A549 (cell line): ENCODE data around the gene GNE. TPM values are rescaled to one million over a fixed set of nuclear protein-coding genes. Genes with fewer than 3 reads are reported as not detected.

Source experiments
- ATAC-seq, 2 experiments: fragments of 200-7000 bp in 1 of 2; fragments of >200 bp in 1 of 2; cut with Nextera tagmentation in 1 of 2; cut with Tn5 transposase in 1 of 2; 3 replicates each; pipeline versions ENCODE4 v1.8.0 to v1.9.1; 2018 to 2020; ENCODE audit warnings: mild to moderate bottlenecking in 1 of 2, moderate library complexity in 1 of 2
- CTCF ChIA-PET: fragments of 300-600 bp; sonication (Branson Sonifier 250); formaldehyde crosslinking; extraction: SDS; loops from one replicate; lab custom pipeline; 2021; ENCODE audit warnings: antibody characterized with exemption, inconsistent platforms; lab: Yijun Ruan, JAX
- POLR2A ChIA-PET: fragments of 350-600 bp; formaldehyde crosslinking; extraction: SDS; loops from one replicate; lab custom pipeline; 2021; ENCODE audit warnings: antibody characterized with exemption, inconsistent platforms; lab: Yijun Ruan, JAX
- DNase-seq, 2 experiments: peaks; one replicate each; pipeline versions ENCODE4 v3.0.0 to v3.0.0-alpha.2; 2011 to 2016; ENCODE audit warnings: low read depth in 1 of 2, low spot score in 1 of 2
- FAIRE-seq: peaks from 2 replicates; lab custom pipeline; 2011; peaks lifted over from hg19 to GRCh38; lab: Jason Lieb, UNC
- H3K27ac ChIP-seq, 2 experiments: fragments of >200 bp; sonication (Bioruptor Twin); formaldehyde crosslinking; 3 replicates each; pipeline ENCODE4 v1.5.1; 2016 to 2017
- H3K4me1 ChIP-seq: fragments of >200 bp; sonication (Bioruptor Twin); formaldehyde crosslinking; 3 replicates; pipeline ENCODE4 v1.6.1; 2016
- H3K4me2 ChIP-seq: fragments of >200 bp; sonication (Bioruptor Twin); formaldehyde crosslinking; 3 replicates; pipeline ENCODE4 v1.6.1; 2016
- H3K4me3 ChIP-seq: fragments of >200 bp; sonication (Bioruptor Twin); formaldehyde crosslinking; 3 replicates; pipeline ENCODE4 v1.5.1; 2016
- H3K9me3 ChIP-seq: fragments of >200 bp; sonication (Bioruptor Twin); formaldehyde crosslinking; 3 replicates; pipeline ENCODE4 v1.6.1; 2016
- BHLHE40 ChIP-seq: IDR thresholded peaks from 2 replicates; pipeline ENCODE4 v1.6.1; 2012; ENCODE audit warnings: low read depth, low read length, inconsistent platforms
- CBX2 ChIP-seq: fragments of 200-600 bp; sonication (generic); IDR thresholded peaks from 2 replicates; pipeline ENCODE4 v1.6.1; 2016; ENCODE audit warnings: low read depth, mild to moderate bottlenecking, borderline replicate concordance
- CBX8 ChIP-seq: fragments of 200-600 bp; sonication (generic); IDR thresholded peaks from 2 replicates; pipeline ENCODE4 v1.6.1; 2016
- CEBPB ChIP-seq, 2 experiments: fragments of >200 bp in 1 of 2; sonication (Bioruptor Twin) in 1 of 2; formaldehyde crosslinking in 1 of 2; IDR thresholded peaks; 2 replicates each; pipeline ENCODE4 v1.6.1; 2012 to 2016
- CHD2 ChIP-seq: fragments of 150-350 bp; IDR thresholded peaks from 2 replicates; pipeline ENCODE4 v1.6.1; 2014; ENCODE audit warnings: low read length; ENCODE audit not compliant: partially characterized antibody
- CHD4 ChIP-seq: fragments of 200-600 bp; sonication (generic); IDR thresholded peaks from 2 replicates; pipeline ENCODE4 v1.6.1; 2016; ENCODE audit warnings: antibody characterized with exemption, mild to moderate bottlenecking, borderline replicate concordance
- CTCF ChIP-seq: fragments of >200 bp; sonication (Bioruptor Twin); formaldehyde crosslinking; IDR thresholded peaks from 3 replicates; pipeline ENCODE4 v1.5.1; 2016
- E2F6 ChIP-seq: IDR thresholded peaks from 2 replicates; pipeline ENCODE4 v1.6.1; 2012; ENCODE audit warnings: low read depth, borderline replicate concordance
- EP300 ChIP-seq, 2 experiments: fragments of >200 bp; sonication (Bioruptor Twin); formaldehyde crosslinking; IDR thresholded peaks; 2 replicates in 1 of 2; 3 replicates in 1 of 2; pipeline ENCODE4 v1.6.1; 2016 to 2017
- FOSB ChIP-seq: fragments of 250-450 bp; sonication (Bioruptor Pico); IDR thresholded peaks from 2 replicates; pipeline ENCODE4 v1.5.0; 2020; ENCODE audit warnings: mild to moderate bottlenecking, moderate library complexity
- FOXS1 ChIP-seq: fragments of 250-450 bp; sonication (Bioruptor Pico); IDR thresholded peaks from 2 replicates; pipeline ENCODE4 v1.5.0; 2020; ENCODE audit warnings: mild to moderate bottlenecking, moderate library complexity
- KDM1A ChIP-seq: fragments of 200-600 bp; sonication (generic); IDR thresholded peaks from 2 replicates; pipeline ENCODE4 v1.6.1; 2016; ENCODE audit warnings: low read depth, mild to moderate bottlenecking
- MAFK ChIP-seq: fragments of 450-650 bp; IDR thresholded peaks from 2 replicates; pipeline ENCODE4 v1.6.1; 2014; ENCODE audit not compliant: partially characterized antibody
- MAX ChIP-seq: IDR thresholded peaks from 2 replicates; pipeline ENCODE4 v1.6.1; 2012
- MAZ ChIP-seq: fragments of 150-350 bp; IDR thresholded peaks from 2 replicates; pipeline ENCODE4 v1.6.1; 2014; ENCODE audit warnings: antibody characterized with exemption, low read depth, low read length, borderline replicate concordance
- NFE2L2 ChIP-seq: fragments of 150-350 bp; conservative IDR thresholded peaks from 2 replicates; pipeline ENCODE4 v1.6.1; 2014; ENCODE audit warnings: low read length
- NPAS2 ChIP-seq: fragments of 250-450 bp; sonication (Bioruptor Pico); IDR thresholded peaks from 2 replicates; pipeline ENCODE4 v1.8.0; 2022; ENCODE audit warnings: mild to moderate bottlenecking, moderate library complexity, borderline replicate concordance
- NR3C1 ChIP-seq: fragments of >200 bp; sonication (Bioruptor Twin); formaldehyde crosslinking; IDR thresholded peaks from 3 replicates; pipeline ENCODE4 v1.6.1; 2017
- POLR2A ChIP-seq: IDR thresholded peaks from 2 replicates; pipeline ENCODE4 v1.6.1; 2012; ENCODE audit warnings: mild to moderate bottlenecking, low read length
- RARB ChIP-seq: fragments of 250-450 bp; sonication (Bioruptor Pico); IDR thresholded peaks from 2 replicates; pipeline ENCODE4 v1.8.0; 2021; ENCODE audit warnings: mild to moderate bottlenecking, moderate library complexity
- RCOR1 ChIP-seq: fragments of 150-350 bp; IDR thresholded peaks from 2 replicates; pipeline ENCODE4 v1.6.1; 2014; ENCODE audit warnings: antibody characterized with exemption, low read length, low read depth
- REST ChIP-seq: fragments of 200-600 bp; sonication (generic); IDR thresholded peaks from 2 replicates; pipeline ENCODE4 v1.6.1; 2016; ENCODE audit warnings: antibody characterized with exemption, mild to moderate bottlenecking, moderate library complexity
- RFX5 ChIP-seq: fragments of 450-650 bp; IDR thresholded peaks from 2 replicates; pipeline ENCODE4 v1.7.1; 2014; ENCODE audit warnings: antibody characterized with exemption, mild to moderate bottlenecking, moderate library complexity
- RNF2 ChIP-seq: fragments of 200-600 bp; sonication (generic); IDR thresholded peaks from 2 replicates; pipeline ENCODE4 v1.6.1; 2016; ENCODE audit warnings: low read depth, mild to moderate bottlenecking, antibody characterized with exemption, moderate library complexity, borderline replicate concordance
- SREBF2 ChIP-seq: fragments of 450-650 bp; IDR thresholded peaks from 2 replicates; pipeline ENCODE4 v1.6.1; 2014; ENCODE audit warnings: mild to moderate bottlenecking, moderate library complexity
- TFCP2L1 ChIP-seq: fragments of 250-450 bp; sonication (Bioruptor Pico); IDR thresholded peaks from 2 replicates; pipeline ENCODE4 v1.5.0; 2021; ENCODE audit warnings: mild to moderate bottlenecking
- TP53 ChIP-seq: fragments of 250-450 bp; sonication (Bioruptor Pico); IDR thresholded peaks from 2 replicates; pipeline ENCODE4 v1.5.0; 2021; ENCODE audit warnings: mild to moderate bottlenecking, moderate library complexity
- ZNF302 ChIP-seq: fragments of 250-450 bp; sonication (Bioruptor Pico); IDR thresholded peaks from 2 replicates; pipeline ENCODE4 v1.9.0; 2021; ENCODE audit warnings: inconsistent platforms, mild to moderate bottlenecking, moderate library complexity
- ZSCAN20 ChIP-seq: fragments of 250-450 bp; sonication (Bioruptor Pico); IDR thresholded peaks from 2 replicates; pipeline ENCODE4 v1.8.0; 2022; ENCODE audit warnings: mild to moderate bottlenecking, moderate library complexity
- WGBS: methylation state at CpG from one replicate; pipeline ENCODE4 v1.1.6; 2017; ENCODE audit errors: missing lambda C conversion rate; 5-methylcytosine and 5-hydroxymethylcytosine counted together
- polyA plus RNA-seq, 4 experiments: library from polyadenylated mRNA; depleted of rRNA in 3 of 4; stranded (reverse); fragments of >200 nt; fragmentation: RNase III in 1 of 4; extraction: RNeasy Plus Mini Kit Qiagen cat#74134 plus additional on column Dnase treatment in 1 of 4; gene quantifications; 2 replicates in 3 of 4; 3 replicates in 1 of 4; pipeline ENCODE4 v1.2.3, GENCODE V29; 2011 to 2017

The GNE gene
- polyA plus RNA-seq, 2 of the 4 experiments (the other 2 are of a cell fraction), result 23.0 to 32.9 TPM

- Histone ChIP-seq H3K27ac (no peak overlapping the region), H3K4me1 (no peaks in the 10 kb centered on the region), H3K9me3 (no peaks in the 10 kb centered on the region), H3K4me2 (no peak overlapping the region), H3K4me3 (no peak overlapping the region)
- DNase-seq (no peak), ATAC-seq (no peak), FAIRE-seq (no peak)
- TF ChIP-seq RNF2 (no peak), NR3C1 (no peak), TFCP2L1 (CRISPR knock-in tag) (no peak), POLR2A (no peak), MAZ (no peak), MAX (no peak), FOSB (CRISPR knock-in tag) (no peak), CEBPB (IDR thresholded peaks at IDR 0.05) (no peak), KDM1A (no peak), SREBF2 (no peak), E2F6 (no peak), FOXS1 (CRISPR knock-in tag) (no peak), RFX5 (no peak)
- POLR2A ChIA-PET, result no interaction called here
- 95% methylated on average over 4 of the region's 4 CpGs for WGBS
- CTCF ChIA-PET, result interaction anchor here (0.7 to 2.8 kb wide), 3 partner anchors 7 to 44 kb away, joined by 4 to 8 read pairs (median 5); no protein-coding TSS in a partner anchor
Measured at GRCh38 chr9:36284226-36284625, 26.0 kb upstream of the GNE start.

GRCh38 chr9:36282275-36282674 lies 24.0 kb upstream of the GNE start:
- POLR2A ChIA-PET, result no interaction called here

GRCh38 chr9:36280989-36281388 lies 22.7 kb upstream of the GNE start:
- POLR2A ChIA-PET, result no interaction called here
- 57% methylated on average over 4 of the region's 4 CpGs for WGBS
- FAIRE-seq, result no peak
- no peak overlapping the region for H3K4me3 ChIP-seq
- H3K27ac ChIP-seq, result no peak overlapping the region
- H3K4me1 ChIP-seq, result no peaks in the 10 kb centered on the region
- no peak for ATAC-seq
- CTCF ChIA-PET, result no interaction called here
- H3K9me3 ChIP-seq, result no peaks in the 10 kb centered on the region
- TF ChIP-seq REST (no peak), CBX2 (no peak), BHLHE40 (no peak), TP53 (CRISPR knock-in tag) (no peak), ZSCAN20 (CRISPR knock-in tag) (no peak), ZNF302 (CRISPR knock-in tag) (no peak), EP300 (IDR thresholded peaks at IDR 0.05) (no peak), CBX8 (no peak), MAFK (no peak), CHD4 (no peak), CHD2 (no peak), SREBF2 (no peak), RARB (CRISPR knock-in tag) (no peak), CTCF (no peak), NPAS2 (no peak), RCOR1 (no peak), FOSB (CRISPR knock-in tag) (no peak), CEBPB (IDR thresholded peaks at IDR 0.05) (no peak), NFE2L2 (no peak)
- H3K4me2 ChIP-seq, result no peak overlapping the region
- DNase-seq, result no peak

More at GRCh38 chr9:36282275-36282674, 24.0 kb upstream of the GNE start:
- Histone ChIP-seq H3K4me1 (no peaks in the 10 kb centered on the region), H3K27ac (no peak overlapping the region), H3K4me2 (no peak overlapping the region), H3K4me3 (no peak overlapping the region), H3K9me3 (no peaks in the 10 kb centered on the region)
- no peak for ATAC-seq
- no peak for FAIRE-seq
- no peak for DNase-seq
- TF ChIP-seq ZSCAN20 (CRISPR knock-in tag), result no peak
- CTCF ChIA-PET, result interaction anchor here (1.4 to 2.8 kb wide), 3 partner anchors 9 to 46 kb away, joined by 4 to 8 read pairs (median 5); no protein-coding TSS in a partner anchor
- WGBS, result 81% methylated on average over 7 of the region's 7 CpGs
